HG03558 (cell line): Measurements from ENCODE around the gene DLGAP4.

ENCODE experiments used
- ATAC-seq: cut with Tn5 transposase; IDR thresholded peaks from one replicate; pipeline ENCODE4 v1.9.1; 2021; ENCODE audit warnings: moderate number of reproducible peaks; ENCODE audit not compliant: unreplicated experiment; ENCODE audit errors: extremely low read depth

DLGAP4 gene

GRCh38 chr20:36274181-36274841 is 31.8 kb upstream of the DLGAP4 start:
- ATAC-seq, result no peak

GRCh38 chr20:36275011-36275410 is 31.1 kb upstream of the DLGAP4 start:
- ATAC-seq, result no peak

GRCh38 chr20:36275441-36276189 is 30.5 kb upstream of the DLGAP4 start:
- no peak for ATAC-seq

- no peak for ATAC-seq
These were observed 28.6 kb upstream of the DLGAP4 start for GRCh38 chr20:36277546-36277945.

- ATAC-seq, result no peak
These were observed 26.8 kb upstream of the DLGAP4 start for GRCh38 chr20:36279362-36279761.

GRCh38 chr20:36279776-36280175 is 26.4 kb upstream of the DLGAP4 start:
- ATAC-seq, result no peak

- no peak for ATAC-seq
These were observed 24.3 kb upstream of the DLGAP4 start for GRCh38 chr20:36281785-36282380.

GRCh38 chr20:36284751-36285150 is 21.4 kb upstream of the DLGAP4 start:
- no peak for ATAC-seq

GRCh38 chr20:36285746-36286447 is 20.2 kb upstream of the DLGAP4 start:
- ATAC-seq, result no peak

- ATAC-seq, result no peak
These were observed 8.5 kb upstream of the DLGAP4 start for GRCh38 chr20:36297656-36298055.

GRCh38 chr20:36298061-36298460 is 8.1 kb upstream of the DLGAP4 start:
- ATAC-seq, result no peak

GRCh38 chr20:36298795-36299339 is 7.3 kb upstream of the DLGAP4 start:
- no peak for ATAC-seq

- ATAC-seq, result no peak
These were observed 6.7 kb upstream of the DLGAP4 start for GRCh38 chr20:36299459-36299858.

- ATAC-seq, result no peak
These were observed 4.6 kb upstream of the DLGAP4 start for GRCh38 chr20:36301359-36302119.

GRCh38 chr20:36303020-36303595 is 3.0 kb upstream of the DLGAP4 start:
- ATAC-seq, result no peak

- ATAC-seq, result no peak
These were observed 2.3 kb upstream of the DLGAP4 start for GRCh38 chr20:36303831-36304230.

- no peak for ATAC-seq
These were observed 1.2 kb upstream of the DLGAP4 start for GRCh38 chr20:36304786-36305495.

- no peak for ATAC-seq
These were observed 643 bp downstream of the DLGAP4 start for GRCh38 chr20:36306553-36307411.
